Activated T-helper 9 cell treated with anti-CD3 and anti-CD28 coated beads, Interleukin-2, amount 50 U/mL, for 16 hours (primary cell): Measurements from ENCODE around the gene CDC23.
"Not testable (repeated sequence)": the region's sequence is repeated elsewhere in the genome, so short reads cannot be mapped to it uniquely, and the experiment has no call there.

Source experiments
- DNase-seq: peaks from one replicate; pipeline ENCODE4 v3.0.0-alpha.2; 2020; ENCODE audit warnings: low read depth

The CDC23 gene, protein sequence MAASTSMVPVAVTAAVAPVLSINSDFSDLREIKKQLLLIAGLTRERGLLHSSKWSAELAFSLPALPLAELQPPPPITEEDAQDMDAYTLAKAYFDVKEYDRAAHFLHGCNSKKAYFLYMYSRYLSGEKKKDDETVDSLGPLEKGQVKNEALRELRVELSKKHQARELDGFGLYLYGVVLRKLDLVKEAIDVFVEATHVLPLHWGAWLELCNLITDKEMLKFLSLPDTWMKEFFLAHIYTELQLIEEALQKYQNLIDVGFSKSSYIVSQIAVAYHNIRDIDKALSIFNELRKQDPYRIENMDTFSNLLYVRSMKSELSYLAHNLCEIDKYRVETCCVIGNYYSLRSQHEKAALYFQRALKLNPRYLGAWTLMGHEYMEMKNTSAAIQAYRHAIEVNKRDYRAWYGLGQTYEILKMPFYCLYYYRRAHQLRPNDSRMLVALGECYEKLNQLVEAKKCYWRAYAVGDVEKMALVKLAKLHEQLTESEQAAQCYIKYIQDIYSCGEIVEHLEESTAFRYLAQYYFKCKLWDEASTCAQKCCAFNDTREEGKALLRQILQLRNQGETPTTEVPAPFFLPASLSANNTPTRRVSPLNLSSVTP

DNA sequence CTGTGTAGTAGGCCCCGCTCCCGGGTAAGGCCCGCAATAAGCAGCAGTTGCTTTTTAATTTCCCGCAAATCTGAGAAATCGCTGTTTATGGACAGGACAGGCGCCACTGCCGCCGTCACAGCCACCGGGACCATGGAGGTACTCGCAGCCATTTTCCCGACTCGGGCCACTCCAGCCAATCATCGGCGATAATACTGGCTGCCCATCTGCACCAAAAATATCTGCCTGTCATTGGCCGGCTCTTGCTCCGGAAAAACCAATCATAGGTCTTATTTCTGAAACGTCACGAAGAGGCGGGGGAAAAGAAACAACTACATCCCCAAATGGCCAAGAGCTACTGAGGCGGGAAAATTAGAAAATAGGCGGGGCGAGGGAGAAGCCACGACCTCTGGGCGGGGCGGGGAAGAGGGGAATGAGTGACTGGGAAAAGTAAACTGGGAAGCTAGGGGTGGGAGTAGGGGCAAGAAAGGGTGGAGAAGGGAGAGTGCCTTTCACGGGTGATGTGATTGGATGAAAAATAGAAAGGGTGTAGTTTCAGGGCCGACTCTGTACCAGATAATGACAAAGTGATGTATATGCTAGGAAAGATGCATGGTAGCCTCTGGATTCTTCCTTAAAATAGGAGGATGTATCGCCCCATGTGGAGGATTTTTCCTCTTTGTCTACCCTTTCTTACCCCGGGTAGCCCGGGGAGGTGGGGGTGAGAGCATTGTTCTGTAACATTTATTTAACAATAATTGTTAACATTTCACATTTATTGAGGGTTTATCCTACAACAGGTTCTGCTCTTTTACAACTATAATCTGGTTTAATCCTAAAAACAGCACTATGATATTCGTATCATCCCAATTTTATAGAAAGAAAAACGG, at the start of gene CDC23:
Gene CDC23 (minus strand): TSS at position 163 of the 869 bp plus-strand sequence. CDS start 11 bp downstream, at position 152.
- peak; percentile 79 for DNase-seq

DNA sequence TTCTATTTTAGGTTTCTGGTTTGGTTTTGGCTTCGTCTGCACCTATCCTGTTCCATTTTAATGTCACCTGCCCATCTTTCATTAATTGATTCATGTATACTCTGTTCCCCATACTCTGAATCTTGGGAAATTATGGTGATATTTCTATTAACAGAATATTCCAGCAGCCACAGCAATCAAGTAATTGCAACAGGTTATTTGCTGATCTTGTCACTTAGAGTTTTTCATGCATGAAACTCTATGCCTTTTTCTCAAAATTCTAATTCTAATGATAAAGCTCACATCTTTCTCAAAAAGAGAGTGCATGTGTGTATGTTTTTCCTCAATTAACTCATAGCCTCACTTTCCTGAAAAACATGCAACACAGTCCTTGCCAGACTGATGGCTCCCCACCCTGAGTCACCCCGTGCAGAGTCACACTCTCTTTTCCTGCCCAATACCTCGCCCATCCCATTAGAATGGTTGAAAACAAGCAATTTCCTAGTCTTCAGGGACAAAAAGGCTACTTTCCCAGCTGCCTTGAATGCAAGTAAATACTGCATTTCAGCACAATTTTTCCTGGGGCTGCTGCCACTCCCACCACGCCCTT, 45.7 kb upstream of the CDC23 start:
- DNase-seq, result no peak

DNA sequence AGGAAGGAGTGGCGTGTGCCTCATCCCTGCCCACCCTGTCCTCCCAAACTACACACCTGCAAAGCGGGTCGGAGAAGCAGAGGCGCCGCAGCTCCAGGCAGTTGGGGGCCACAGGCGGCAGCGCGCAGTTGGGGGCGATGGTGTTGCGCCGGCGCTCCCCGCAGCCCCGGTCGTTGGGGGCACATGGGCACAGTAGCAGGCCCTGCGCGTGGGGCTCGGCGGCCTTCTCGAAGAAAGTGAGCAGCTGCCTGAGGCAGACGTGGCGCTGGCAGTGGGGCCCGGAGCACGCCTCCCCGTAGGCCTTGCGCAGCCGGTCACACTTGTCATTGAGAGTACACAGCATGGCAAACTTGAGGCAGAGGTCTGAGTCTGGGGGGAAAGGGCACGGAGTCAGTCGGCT, 44.5 kb upstream of the CDC23 start:
- DNase-seq, result no peak

GRCh38 chr5:138252944-138253343, 39.8 kb upstream of the CDC23 start:
- no peak for DNase-seq

DNA sequence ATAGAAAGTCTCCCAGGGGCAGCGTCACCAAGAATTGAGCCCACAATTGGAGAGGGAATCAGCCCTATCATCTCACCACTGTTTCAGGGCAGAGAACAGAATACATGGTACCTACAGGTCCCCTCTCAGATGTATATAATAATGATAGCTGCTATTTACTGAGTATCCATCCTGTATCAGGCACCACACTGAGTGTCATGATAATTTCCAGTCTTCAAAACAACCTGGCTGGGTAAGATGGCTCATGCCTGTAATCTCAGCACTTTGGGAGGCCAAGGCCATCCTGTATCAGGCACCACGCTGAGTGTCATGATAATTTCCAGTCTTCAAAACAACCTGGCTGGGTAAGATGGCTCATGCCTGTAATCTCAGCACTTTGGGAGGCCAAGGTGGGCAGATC, 34.7 kb upstream of the CDC23 start:
- DNase-seq, result not testable (repeated sequence)

DNA sequence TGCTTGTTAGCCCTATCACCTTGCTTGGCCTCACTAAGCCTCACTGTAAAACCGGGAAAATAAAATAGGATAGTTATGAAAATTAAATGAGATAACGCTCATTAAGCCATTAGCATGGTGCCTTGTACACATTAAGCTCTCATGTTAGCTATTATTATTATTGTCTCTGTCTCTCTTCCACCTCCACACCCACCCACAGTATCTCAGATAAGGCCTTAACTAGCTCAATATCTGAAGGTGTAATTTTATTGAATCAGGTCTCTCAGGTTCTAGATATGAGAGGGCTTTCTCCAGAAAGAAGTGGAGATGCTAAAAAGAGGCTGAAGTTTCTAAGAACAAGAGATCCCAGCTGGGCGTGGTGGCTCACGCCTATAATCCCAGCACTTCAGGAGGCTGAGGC, 33.7 kb upstream of the CDC23 start:
- DNase-seq, result no peak

- no peak for DNase-seq
These were observed 33.2 kb upstream of the CDC23 start for GRCh38 chr5:138246334-138246733.

GRCh38 chr5:138245717-138246116, 32.6 kb upstream of the CDC23 start:
- no peak for DNase-seq

GRCh38 chr5:138243794-138244193, 30.7 kb upstream of the CDC23 start:
- DNase-seq, result no peak

DNA sequence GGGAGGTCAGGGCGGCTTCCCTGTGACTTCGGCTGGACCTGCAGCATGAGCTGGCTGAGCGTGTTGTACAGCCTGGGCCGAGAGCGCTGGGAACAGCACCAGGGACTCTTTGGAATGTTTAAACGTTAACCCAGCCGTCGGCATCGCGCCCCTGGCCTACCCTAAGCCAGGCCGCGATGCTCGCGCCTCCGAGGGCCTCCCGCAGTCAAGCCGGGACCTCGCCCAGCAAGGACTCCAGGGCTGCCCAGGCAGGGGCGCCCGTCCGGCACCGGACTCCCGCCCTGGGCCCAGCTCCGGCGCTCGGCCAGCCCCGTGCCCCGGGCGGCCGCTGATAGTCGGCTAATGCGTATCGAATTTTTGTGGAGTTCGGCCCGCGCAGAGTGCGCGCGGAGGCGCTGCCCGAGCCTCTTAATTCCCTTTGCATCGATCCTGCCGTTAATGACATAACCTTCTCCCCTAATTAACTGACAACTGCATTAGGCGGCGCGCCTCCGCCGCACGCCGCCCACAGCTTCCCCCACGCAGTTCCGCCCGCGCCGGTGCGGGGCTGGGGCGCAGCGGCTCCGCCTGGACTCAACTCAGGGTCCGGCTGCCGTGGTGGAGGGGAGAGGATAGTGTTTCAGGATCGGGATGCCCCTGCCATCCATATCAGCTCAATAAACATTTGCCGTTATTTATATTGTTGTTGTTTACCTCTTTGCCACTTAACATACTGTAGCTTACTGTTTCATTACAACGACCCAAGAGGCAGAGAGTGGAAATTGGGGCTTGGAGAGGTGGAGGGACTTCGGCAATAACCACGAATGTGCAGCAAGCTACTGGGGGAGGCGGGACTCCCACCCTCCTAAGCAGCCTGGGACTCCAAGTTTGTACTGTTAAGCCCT, 28.8 kb upstream of the CDC23 start:
- no peak for DNase-seq

DNA sequence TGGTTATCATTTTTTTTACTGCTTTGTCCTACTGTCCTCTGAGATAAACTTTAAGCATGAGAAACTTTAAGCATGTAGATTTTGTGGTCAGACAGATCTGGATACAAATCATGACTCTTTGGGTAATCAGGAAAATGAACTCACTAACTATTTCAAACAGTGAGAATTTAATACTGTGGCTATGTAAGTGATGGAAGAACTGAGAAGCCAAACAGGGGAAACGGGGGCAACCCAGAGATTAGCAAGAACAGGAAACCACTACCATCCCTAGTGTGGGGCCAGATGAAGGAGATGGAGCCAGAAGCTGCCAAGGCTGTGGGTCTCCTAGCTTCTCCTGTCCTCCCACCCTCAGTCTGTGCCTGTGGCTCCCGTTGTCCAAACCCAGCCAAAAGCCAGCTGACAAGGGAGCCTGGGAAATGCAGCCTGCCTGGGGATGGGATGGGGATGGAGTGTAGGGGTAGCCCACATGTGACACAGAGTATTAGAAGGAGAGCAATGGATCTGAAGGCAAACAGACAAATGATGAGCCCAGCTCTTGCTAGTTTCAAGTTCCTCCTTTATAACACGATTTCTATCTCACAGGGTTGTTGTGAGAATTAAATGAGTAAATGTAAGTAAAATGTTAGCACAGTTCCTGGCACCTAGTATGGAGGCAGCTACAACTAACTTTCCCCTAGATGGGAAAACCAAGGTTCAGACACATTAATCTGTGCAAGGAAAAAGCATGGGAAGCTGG, 27.7 kb upstream of the CDC23 start:
- DNase-seq, result no peak

- DNase-seq, result no peak
These were observed 24.9 kb upstream of the CDC23 start for GRCh38 chr5:138238034-138238433.

GRCh38 chr5:138234651-138235050, 21.5 kb upstream of the CDC23 start:
- DNase-seq, result no peak

DNA sequence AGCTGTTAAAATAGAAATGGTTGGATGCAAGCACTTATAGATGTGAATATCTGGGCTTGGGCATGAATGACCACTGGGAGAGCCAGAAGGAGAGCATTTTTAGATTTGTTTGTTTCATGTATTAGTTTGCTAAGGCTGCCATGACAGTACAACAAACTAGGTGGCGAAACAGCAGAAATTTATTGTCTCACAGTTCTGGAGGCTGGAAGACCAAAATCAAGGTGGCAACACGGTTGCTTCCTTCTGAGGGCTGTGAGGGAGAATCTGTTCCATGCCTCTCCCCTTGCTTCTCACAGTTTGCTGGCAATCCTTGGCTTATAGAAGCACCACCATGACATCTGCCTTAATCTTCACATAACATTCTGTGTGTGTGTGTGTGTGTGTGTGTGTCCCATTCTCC, 20.2 kb upstream of the CDC23 start:
- no peak for DNase-seq

DNA sequence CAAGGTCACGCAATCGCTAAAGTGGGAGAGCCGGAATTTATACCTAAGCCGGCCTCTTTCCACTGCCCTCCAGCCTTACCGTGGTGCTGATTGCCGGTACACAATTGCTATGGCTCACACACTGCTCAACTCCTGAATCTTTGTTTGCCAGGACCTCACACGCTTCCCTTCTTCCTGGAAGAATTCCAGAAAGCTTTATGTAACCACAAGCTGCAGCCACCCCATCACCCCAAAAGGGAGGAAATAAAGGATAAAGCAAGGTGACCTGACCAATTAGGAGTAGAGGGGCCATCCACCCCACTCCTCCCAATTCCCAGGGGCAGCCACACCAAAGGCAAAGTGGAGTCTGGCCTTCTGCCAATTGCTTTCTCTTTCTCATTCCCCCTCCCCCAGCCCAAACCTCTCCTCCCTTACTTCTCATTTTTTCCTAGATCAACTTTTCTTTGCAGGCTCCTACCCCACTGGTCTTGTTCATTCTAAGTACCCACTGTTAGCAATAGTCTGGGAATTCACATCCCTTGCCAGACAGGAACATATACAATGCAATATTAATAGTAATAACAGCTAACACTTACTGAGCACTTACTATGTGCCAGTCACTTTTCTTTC, 18.0 kb upstream of the CDC23 start:
- DNase-seq, result no peak

- no peak for DNase-seq
These were observed 17.1 kb upstream of the CDC23 start for GRCh38 chr5:138230261-138230660.

- no peak for DNase-seq
These were observed 16.3 kb upstream of the CDC23 start for GRCh38 chr5:138229387-138229786.

GRCh38 chr5:138226910-138227309, 13.8 kb upstream of the CDC23 start:
- no peak for DNase-seq

DNA sequence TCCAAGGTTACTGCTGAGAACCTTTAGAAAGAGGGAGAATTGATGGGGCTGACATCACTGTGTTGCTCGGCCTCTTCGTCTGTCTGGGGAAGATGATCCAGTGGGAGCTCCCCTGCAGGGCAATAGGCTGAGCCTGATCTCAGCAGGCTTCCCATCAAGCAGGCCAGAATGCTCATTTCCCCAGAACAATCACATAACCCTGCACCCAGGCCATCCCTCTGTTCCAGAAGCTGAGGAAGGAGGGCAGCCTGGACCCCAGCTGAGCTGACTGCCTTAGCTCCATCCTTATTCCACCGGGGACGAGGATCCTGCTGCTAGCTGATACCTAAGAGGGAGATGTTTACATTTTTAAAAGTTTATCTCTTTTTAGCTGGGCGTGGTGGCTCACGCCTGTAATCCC, 11.6 kb upstream of the CDC23 start:
- DNase-seq, result no peak

GRCh38 chr5:138223532-138223931, 10.4 kb upstream of the CDC23 start:
- no peak for DNase-seq
